Left forelimb (tissue), 1 donor: ENCODE measurements around the gene SPPL2C.

ENCODE experiments used
- DNase-seq: peaks from one replicate; pipeline ENCODE4 v3.0.0-alpha.2; 2018; ENCODE audit warnings: low spot score

SPPL2C gene

DNA sequence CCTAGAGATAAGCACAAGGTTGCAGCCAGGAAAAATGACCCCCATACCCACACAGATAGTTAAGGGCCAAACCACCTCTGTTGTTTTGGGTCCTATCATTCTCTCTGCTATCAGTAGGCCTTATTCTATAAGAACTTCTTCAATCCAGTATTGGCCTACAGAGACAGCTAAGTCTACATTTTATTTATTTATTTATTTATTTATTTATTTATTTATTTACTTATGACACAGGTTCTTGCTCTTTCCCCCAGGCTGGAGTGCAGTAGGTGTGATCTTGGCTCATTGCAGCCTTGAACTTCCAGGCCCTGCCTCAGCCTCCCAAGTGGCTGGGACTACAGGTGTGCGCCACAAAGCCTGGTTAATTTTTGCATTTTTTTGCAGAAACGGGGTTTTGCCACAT, 42.2 kb downstream of the SPPL2C start:
- DNase-seq = no peak

DNA sequence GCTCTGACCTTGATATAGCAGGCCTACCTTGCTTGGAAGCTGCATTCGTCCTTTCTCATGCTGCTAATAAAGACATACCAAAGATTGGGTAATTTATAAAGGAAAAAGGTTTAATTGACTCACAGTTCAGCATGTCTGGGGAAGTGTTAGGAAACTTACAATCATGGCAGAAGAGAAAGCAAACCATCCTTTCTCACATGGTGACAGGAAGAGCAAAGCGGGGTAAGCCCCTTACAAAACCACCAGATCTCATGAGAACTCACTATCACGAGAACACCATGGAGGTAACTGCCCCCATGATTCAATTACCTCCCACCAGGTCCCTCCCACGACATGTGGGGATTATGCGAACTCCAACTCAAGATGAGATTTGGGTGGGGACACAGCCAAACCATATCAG, 43.7 kb downstream of the SPPL2C start:
- DNase-seq = no peak

DNA sequence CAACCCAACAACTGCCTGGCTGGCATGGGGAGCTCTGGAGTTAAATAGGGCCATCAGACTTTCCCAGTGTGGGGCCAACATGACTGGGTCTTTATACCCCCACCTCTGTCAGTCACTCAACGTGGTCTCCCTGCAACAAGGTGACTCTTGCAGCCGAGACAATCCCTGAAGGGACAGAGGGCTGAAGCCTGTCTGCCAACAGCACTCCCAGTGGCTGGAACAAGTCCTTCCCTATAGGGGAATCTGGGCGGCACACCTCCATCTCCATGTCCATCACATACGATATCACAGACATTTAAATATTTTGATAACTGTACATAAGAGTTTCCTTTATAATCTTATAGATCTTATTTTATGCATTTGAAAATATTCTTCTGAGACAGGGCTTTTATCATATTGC, 44.9 kb downstream of the SPPL2C start:
- no peak for DNase-seq

DNA sequence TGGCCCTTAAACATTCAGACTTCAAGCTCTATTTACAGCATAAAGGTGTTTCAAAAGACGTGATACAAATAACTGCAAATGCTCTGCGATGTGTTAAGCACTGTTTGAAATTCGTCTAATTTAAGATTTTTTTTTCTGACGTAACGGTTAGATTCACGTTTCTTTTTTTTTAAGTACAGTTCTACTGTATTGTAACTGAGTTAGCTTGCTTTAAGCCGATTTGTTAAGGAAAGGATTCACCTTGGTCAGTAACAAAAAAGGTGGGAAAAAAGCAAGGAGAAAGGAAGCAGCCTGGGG, 49.0 kb downstream of the SPPL2C start:
- DNase-seq = no peak

DNA sequence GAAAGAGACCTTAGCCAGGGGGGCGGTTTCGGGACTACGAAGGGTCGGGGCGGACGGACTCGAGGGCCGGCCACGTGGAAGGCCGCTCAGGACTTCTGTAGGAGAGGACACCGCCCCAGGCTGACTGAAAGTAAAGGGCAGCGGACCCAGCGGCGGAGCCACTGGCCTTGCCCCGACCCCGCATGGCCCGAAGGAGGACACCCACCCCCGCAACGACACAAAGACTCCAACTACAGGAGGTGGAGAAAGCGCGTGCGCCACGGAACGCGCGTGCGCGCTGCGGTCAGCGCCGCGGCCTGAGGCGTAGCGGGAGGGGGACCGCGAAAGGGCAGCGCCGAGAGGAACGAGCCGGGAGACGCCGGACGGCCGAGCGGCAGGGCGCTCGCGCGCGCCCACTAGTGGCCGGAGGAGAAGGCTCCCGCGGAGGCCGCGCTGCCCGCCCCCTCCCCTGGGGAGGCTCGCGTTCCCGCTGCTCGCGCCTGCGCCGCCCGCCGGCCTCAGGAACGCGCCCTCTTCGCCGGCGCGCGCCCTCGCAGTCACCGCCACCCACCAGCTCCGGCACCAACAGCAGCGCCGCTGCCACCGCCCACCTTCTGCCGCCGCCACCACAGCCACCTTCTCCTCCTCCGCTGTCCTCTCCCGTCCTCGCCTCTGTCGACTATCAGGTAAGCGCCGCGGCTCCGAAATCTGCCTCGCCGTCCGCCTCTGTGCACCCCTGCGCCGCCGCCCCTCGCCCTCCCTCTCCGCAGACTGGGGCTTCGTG, 49.5 kb downstream of the SPPL2C start, which contains the start of gene MAPT:
TSS of gene MAPT (plus strand) at position 533 of the 763 bp plus-strand sequence. CDS start 67,784 bp downstream, outside the sequence.
- peak; percentile 94 for DNase-seq

DNA sequence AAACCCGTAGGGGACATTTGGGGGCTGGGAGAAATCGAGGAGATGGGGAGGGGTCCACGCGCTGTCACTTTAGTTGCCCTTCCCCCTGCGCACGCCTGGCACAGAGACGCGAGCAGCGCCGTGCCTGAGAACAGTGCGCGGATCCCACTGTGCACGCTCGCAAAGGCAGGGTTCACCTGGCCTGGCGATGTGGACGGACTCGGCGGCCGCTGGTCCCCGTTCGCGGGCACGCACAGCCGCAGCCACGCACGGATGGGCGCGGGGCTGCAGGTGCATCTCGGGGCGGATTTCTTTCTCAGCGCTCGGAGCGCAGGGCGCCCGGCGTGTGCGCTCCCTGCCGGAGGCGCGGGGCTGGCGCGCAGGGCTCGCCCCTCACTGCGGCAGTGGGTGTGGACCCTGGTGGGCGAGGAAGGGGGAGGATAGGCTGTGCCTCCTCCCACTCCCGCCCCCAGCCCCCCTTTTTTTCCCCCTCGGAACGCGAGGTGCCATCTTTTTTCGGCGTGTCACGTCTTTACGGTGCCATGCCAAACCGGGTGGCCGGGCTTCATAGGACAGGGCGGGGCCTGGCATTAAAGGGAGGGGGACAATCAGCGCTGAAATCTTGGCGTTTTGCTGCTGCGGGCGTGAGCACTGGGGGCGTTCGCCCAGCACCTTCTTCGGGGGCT, 50.8 kb downstream of the SPPL2C start:
- DNase-seq = no peak

DNA sequence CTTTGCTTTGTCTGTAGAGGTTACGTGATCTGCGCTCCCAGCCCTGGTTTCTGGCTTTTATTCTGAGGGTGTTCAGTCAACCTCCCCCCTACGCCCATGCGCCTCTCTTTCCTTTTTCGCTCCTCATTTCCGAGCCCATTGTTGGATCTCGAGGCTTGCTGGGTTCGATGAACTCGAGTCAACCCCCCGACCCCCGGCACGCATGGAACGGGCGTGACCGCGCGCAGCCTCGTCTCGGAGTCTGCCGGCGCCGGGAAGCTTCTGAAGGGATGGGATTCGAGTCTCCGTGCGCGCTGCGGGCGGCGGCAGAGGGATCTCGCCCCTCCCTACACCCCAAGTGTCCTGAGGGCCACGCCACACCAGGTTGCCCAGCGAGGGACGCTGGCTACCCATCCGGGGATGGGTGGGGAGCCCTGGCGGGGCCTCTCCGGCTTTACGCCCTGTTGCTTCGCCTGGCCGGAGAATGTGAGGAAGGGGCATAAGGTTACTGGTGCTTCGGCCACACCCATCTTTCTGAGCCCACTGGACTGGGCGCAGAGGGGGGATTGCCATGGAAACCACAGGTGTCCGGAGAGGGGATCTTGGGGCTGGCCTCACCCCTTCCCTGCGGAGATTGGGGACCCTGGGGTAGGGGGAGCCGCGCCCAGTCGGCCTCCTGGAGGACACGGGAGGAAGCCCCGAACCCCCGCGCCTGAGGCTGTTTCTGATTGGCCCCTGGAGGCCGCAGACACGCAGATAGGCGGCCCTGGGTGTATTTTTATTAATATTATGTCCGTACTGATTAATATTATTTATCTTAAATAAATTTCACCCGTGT, 51.5 kb downstream of the SPPL2C start:
- DNase-seq = no peak
